Raji (cell line): ENCODE results near the gene GRM7.

Experiments used
- POLR2A ChIP-seq: IDR thresholded peaks from 2 replicates; pipeline ENCODE4 v1.6.1; 2011; ENCODE audit warnings: low read depth, low read length, control low read depth; ENCODE audit not compliant: insufficient read depth

Gene GRM7

GRCh38 chr3:7663771-7664170, 802.9 kb downstream of the GRM7 start:
- no peak for TF ChIP-seq POLR2A

- no peak for TF ChIP-seq POLR2A
These were observed 806.9 kb downstream of the GRM7 start for GRCh38 chr3:7667774-7668173.

GRCh38 chr3:7669641-7670040, 808.7 kb downstream of the GRM7 start:
- TF ChIP-seq POLR2A: no peak

- TF ChIP-seq POLR2A: no peak
These were observed 817.6 kb downstream of the GRM7 start for GRCh38 chr3:7678521-7678920.

GRCh38 chr3:7682822-7683229, 821.9 kb downstream of the GRM7 start:
- TF ChIP-seq POLR2A: no peak

GRCh38 chr3:7683426-7683825, 822.5 kb downstream of the GRM7 start:
- no peak for TF ChIP-seq POLR2A

- no peak for TF ChIP-seq POLR2A
These were observed 823.3 kb downstream of the GRM7 start for GRCh38 chr3:7684182-7684715.

GRCh38 chr3:7687428-7688147, 826.7 kb downstream of the GRM7 start:
- TF ChIP-seq POLR2A: no peak

GRCh38 chr3:7692866-7693265, 832.0 kb downstream of the GRM7 start:
- TF ChIP-seq POLR2A: no peak

GRCh38 chr3:7693976-7694375, 833.1 kb downstream of the GRM7 start:
- TF ChIP-seq POLR2A: no peak

- TF ChIP-seq POLR2A: no peak
These were observed 834.1 kb downstream of the GRM7 start for GRCh38 chr3:7695049-7695448.

- no peak for TF ChIP-seq POLR2A
These were observed 835.4 kb downstream of the GRM7 start for GRCh38 chr3:7696320-7696719.

GRCh38 chr3:7697548-7697947, 836.6 kb downstream of the GRM7 start:
- no peak for TF ChIP-seq POLR2A

- TF ChIP-seq POLR2A: no peak
These were observed 839.6 kb downstream of the GRM7 start for GRCh38 chr3:7700539-7700938.

GRCh38 chr3:7700977-7701376, 840.1 kb downstream of the GRM7 start:
- TF ChIP-seq POLR2A: no peak

- no peak for TF ChIP-seq POLR2A
These were observed 846.3 kb downstream of the GRM7 start for GRCh38 chr3:7707187-7707586.

- no peak for TF ChIP-seq POLR2A
These were observed 848.6 kb downstream of the GRM7 start for GRCh38 chr3:7709376-7710082.

GRCh38 chr3:7710284-7710683, 849.4 kb downstream of the GRM7 start:
- TF ChIP-seq POLR2A: no peak
